ENCODE data around the gene KCNRG.

- no peak for TF ChIP-seq POLR2A (IDR thresholded peaks at IDR 0.05; ENCODE audit: low read depth, low read length)
- no peak for TF ChIP-seq TAF1 (IDR thresholded peaks at IDR 0.05; ENCODE audit: borderline replicate concordance, low read depth, low read length)
These were observed 15.1 kb downstream of the KCNRG start for GRCh38 chr13:50030315-50030714.
